ENCODE results near the gene KBTBD13. TPM values are rescaled to one million over a fixed set of nuclear protein-coding genes. Genes with fewer than 3 reads are reported as not detected.
"Not testable (repeated sequence)": the region's sequence is repeated elsewhere in the genome, so short reads cannot be mapped to it uniquely, and the experiment has no call there.

Gene KBTBD13
- total and polyA plus RNA-seq, 12 donors = not detected

GRCh38 chr15:65092911-65093792 is 16.6 kb downstream of the KBTBD13 start:
- Histone ChIP-seq H3K9me3 (replicated peaks in 1 of 3) (no peaks in the 10 kb centered on the region), H3K36me3 (replicated peaks in 1 of 2) (peaks cover 0 to 12% of the 10 kb centered on the region in 2 donors), H3K27me3 (no peaks in the 10 kb centered on the region), H3K4me3 (no peak overlapping the region), H3K27ac (no peak overlapping the region), H3K4me1 (replicated peaks in 1 of 2) (peaks cover 0 to 17% of the 10 kb centered on the region in 2 donors)
- DNase-seq = no peak
- TF ChIP-seq POLR2A (IDR thresholded peaks at IDR 0.05) (no peak), CTCF (IDR thresholded peaks at IDR 0.05) (no peak)
- intact Hi-C loops (cut with DNase I) = loop anchor here in 1 of 2 donors (10.0 kb wide), 1 partner anchor 48 kb away; the partner anchor contains the start of gene SLC51B
- 95 to 96% (median 95%) methylated on average over 13 to 17 of the region's 17 CpGs for WGBS, 4 donors

GRCh38 chr15:65093793-65094170 is 17.2 kb downstream of the KBTBD13 start:
- Histone ChIP-seq H3K36me3 (replicated peaks in 1 of 2) (peaks cover 0 to 17% of the 10 kb centered on the region in 2 donors), H3K4me1 (replicated peaks in 1 of 2) (peaks cover 0 to 17% of the 10 kb centered on the region in 2 donors)
- H3K4me3 ChIP-seq; H3K9me3 ChIP-seq (replicated peaks in 1 of 3); H3K27ac ChIP-seq; DNase-seq; H3K27me3 ChIP-seq: not testable (repeated sequence)
- intact Hi-C loops (cut with DNase I) = loop anchor here in 1 of 2 donors (10.0 kb wide), 1 partner anchor 49 kb away; the partner anchor contains the start of gene SLC51B
- 93 to 95% (median 95%) methylated on average over 9 to 13 of the region's 13 CpGs for WGBS, 4 donors

GRCh38 chr15:65094294-65094995 is 17.9 kb downstream of the KBTBD13 start:
- WGBS, 4 donors = 67 to 89% (median 78%) methylated on average over 6 to 14 of the region's 14 CpGs
- intact Hi-C loops (cut with DNase I) = loop anchor here in 1 of 2 donors (10.0 kb wide), 1 partner anchor 50 kb away; the partner anchor contains the start of gene SLC51B
- TF ChIP-seq CTCF (IDR thresholded peaks at IDR 0.05) = no peak
- no peak for TF ChIP-seq POLR2A (IDR thresholded peaks at IDR 0.05)
- Histone ChIP-seq H3K9me3 (replicated peaks in 1 of 3) (no peaks in the 10 kb centered on the region), H3K36me3 (replicated peaks in 1 of 2) (peaks cover 0 to 24% of the 10 kb centered on the region in 2 donors), H3K4me3 (no peak overlapping the region), H3K4me1 (replicated peaks in 1 of 2) (peaks cover 0 to 11% of the 10 kb centered on the region in 2 donors), H3K27me3 (no peaks in the 10 kb centered on the region), H3K27ac (no peak overlapping the region)
- DNase-seq = peak in 4 of 7 donors; percentile 45 to 87 (median 61)

GRCh38 chr15:65095011-65095746 is 18.6 kb downstream of the KBTBD13 start:
- 44 to 57% (median 52%) methylated on average over 3 to 5 of the region's 5 CpGs for WGBS, 4 donors
- peaks cover 0 to 11% of the 10 kb centered on the region in 2 donors for H3K4me1 ChIP-seq (replicated peaks in 1 of 2)
- peak in 6 of 7 donors; percentile 43 to 79 (median 58) for DNase-seq

More at GRCh38 chr15:65095011-65095746, 18.6 kb downstream of the KBTBD13 start:
- Histone ChIP-seq H3K36me3 (replicated peaks in 1 of 2) (peaks cover 0 to 29% of the 10 kb centered on the region in 2 donors), H3K27ac (no peak overlapping the region), H3K9me3 (replicated peaks in 1 of 3) (no peaks in the 10 kb centered on the region), H3K27me3 (no peaks in the 10 kb centered on the region), H3K4me3 (no peak overlapping the region)
- TF ChIP-seq POLR2A (IDR thresholded peaks at IDR 0.05) = no peak
- TF ChIP-seq CTCF (IDR thresholded peaks at IDR 0.05) = no peak
- intact Hi-C loops (cut with DNase I) = loop anchor here in 1 of 2 donors (10.0 kb wide), 1 partner anchor 50 kb away; the partner anchor contains the start of gene SLC51B
